Neural cell (in vitro differentiated cells): ENCODE data around the gene TRIM4. TPM values are rescaled to one million over a fixed set of nuclear protein-coding genes. Genes with fewer than 3 reads are reported as not detected.

Experiments
- H2AFZ ChIP-seq: fragments of 200-600, 300-800 bp; sonication (generic), shearing (Covaris generic); 2 replicates; pipeline ENCODE4 v1.6.0; 2014; ENCODE audit warnings: low read depth, mild to moderate bottlenecking, antibody characterized with exemption, low read length, moderate library complexity
- H3F3A ChIP-seq: fragments of 200-600 bp; shearing (Covaris generic); 2 replicates; pipeline ENCODE4 v1.6.1; 2016; ENCODE audit warnings: mild to moderate bottlenecking, moderate library complexity, mixed read lengths, antibody characterized with exemption, low read length; ENCODE audit not compliant: insufficient read depth, poor library complexity, severe bottlenecking
- H3K27ac ChIP-seq: fragments of 200-600, 300-800 bp; sonication (generic), shearing (Covaris generic); 2 replicates; pipeline ENCODE4 v1.5.1; 2014; ENCODE audit warnings: mild to moderate bottlenecking, low read length, moderate library complexity
- H3K27me3 ChIP-seq: fragments of 300-800, 200-600 bp; sonication (generic), shearing (Covaris generic); 2 replicates; pipeline ENCODE4 v1.6.0; 2014; ENCODE audit warnings: mild to moderate bottlenecking, low read depth, low read length, moderate library complexity; ENCODE audit not compliant: insufficient read depth
- H3K36me3 ChIP-seq: fragments of 300-800, 200-600 bp; sonication (generic), shearing (Covaris generic); 2 replicates; pipeline ENCODE4 v1.5.1; 2014; ENCODE audit warnings: mild to moderate bottlenecking, antibody characterized with exemption, low read length, moderate library complexity; ENCODE audit not compliant: insufficient read depth
- H3K4me2 ChIP-seq: fragments of 300-800, 200-600 bp; sonication (generic), shearing (Covaris generic); 2 replicates; pipeline ENCODE4 v1.6.0; 2014; ENCODE audit warnings: mild to moderate bottlenecking, low read length
- H3K4me3 ChIP-seq: fragments of 300-800, 200-600 bp; sonication (generic), shearing (Covaris generic); 2 replicates; pipeline ENCODE4 v1.5.1; 2014; ENCODE audit warnings: mild to moderate bottlenecking, low read length, moderate library complexity
- H3K79me2 ChIP-seq: fragments of 200-600 bp; shearing (Covaris generic); replicated peaks from 2 replicates; pipeline ENCODE4 v1.6.0; 2014; ENCODE audit warnings: mild to moderate bottlenecking, low read length, moderate library complexity; ENCODE audit not compliant: insufficient read depth
- H3K9ac ChIP-seq: fragments of 300-800, 200-600 bp; sonication (generic), shearing (Covaris generic); 2 replicates; pipeline ENCODE4 v1.6.1; 2016; ENCODE audit warnings: mild to moderate bottlenecking, low read length, mixed read lengths
- H3K9me2 ChIP-seq: fragments of 200-600 bp; shearing (Covaris generic); 2 replicates; pipeline ENCODE4 v1.6.1; 2016; ENCODE audit warnings: mild to moderate bottlenecking, low read length, mixed read lengths; ENCODE audit not compliant: insufficient read depth
- H3K9me3 ChIP-seq: fragments of 200-600, 300-800 bp; sonication (generic), shearing (Covaris generic); 2 replicates; pipeline ENCODE4 v1.6.1; 2016; ENCODE audit warnings: mild to moderate bottlenecking, mixed run types, low read length, moderate library complexity, mixed read lengths
- H4K20me1 ChIP-seq: fragments of 200-600 bp; shearing (Covaris generic); 2 replicates; pipeline ENCODE4 v1.6.1; 2016; ENCODE audit warnings: mild to moderate bottlenecking, mixed run types; ENCODE audit not compliant: insufficient read depth
- EP300 ChIP-seq: fragments of 450-650 bp; conservative IDR thresholded peaks from 2 replicates; pipeline ENCODE4 v1.6.1; 2014; ENCODE audit warnings: antibody characterized with exemption, mild to moderate bottlenecking, moderate library complexity; ENCODE audit not compliant: poor library complexity, severe bottlenecking
- EZH2 ChIP-seq: fragments of 200-600, 300-800 bp; shearing (Covaris generic), sonication (generic); IDR thresholded peaks from 2 replicates; pipeline ENCODE4 v1.6.1; 2014; ENCODE audit warnings: antibody characterized with exemption, low read length, borderline replicate concordance, mild to moderate bottlenecking; ENCODE audit not compliant: insufficient read depth, poor library complexity, severe bottlenecking
- MXI1 ChIP-seq: fragments of 450-650 bp; conservative IDR thresholded peaks from 2 replicates; pipeline ENCODE4 v1.6.1; 2014; ENCODE audit warnings: antibody characterized with exemption, mild to moderate bottlenecking; ENCODE audit not compliant: poor library complexity, severe bottlenecking
- POLR2AphosphoS5 ChIP-seq: IDR thresholded peaks from 2 replicates; pipeline ENCODE4 v1.6.1; 2012
- RAD21 ChIP-seq: fragments of 450-650 bp; conservative IDR thresholded peaks from 2 replicates; pipeline ENCODE4 v1.6.1; 2014; ENCODE audit warnings: antibody characterized with exemption, mild to moderate bottlenecking, moderate library complexity
- SMC3 ChIP-seq: fragments of 450-650 bp; conservative IDR thresholded peaks from 2 replicates; pipeline ENCODE4 v1.6.1; 2014; ENCODE audit warnings: antibody characterized with exemption, mild to moderate bottlenecking, moderate library complexity; ENCODE audit not compliant: poor library complexity
- TAF1 ChIP-seq: IDR thresholded peaks from 2 replicates; pipeline ENCODE4 v1.6.1; 2012; ENCODE audit warnings: low read depth
- polyA plus RNA-seq: library from polyadenylated mRNA; depleted of rRNA; stranded (reverse); fragments of >200 nt; gene quantifications from 2 replicates; pipeline ENCODE4 v1.2.3, GENCODE V29; 2014
- TF ChIP-seq, protein P1 (sequence below): fragments of 450-650 bp; IDR thresholded peaks from 2 replicates; pipeline ENCODE4 v1.5.1; 2014; ENCODE audit warnings: antibody characterized with exemption, mild to moderate bottlenecking, moderate library complexity; ENCODE audit not compliant: poor library complexity, severe bottlenecking
- TF ChIP-seq, protein P2 (sequence below): IDR thresholded peaks from 2 replicates; pipeline ENCODE4 v1.6.1; 2012; ENCODE audit warnings: borderline replicate concordance

Gene TRIM4
- polyA plus RNA-seq, 1 donor from 2014 or later, result not detected

GRCh38 chr7:99843808-99844207, 75.5 kb downstream of the TRIM4 start:
- Histone ChIP-seq H3K9ac (no peak overlapping the region), H3K9me3 (no peaks in the 10 kb centered on the region), H2AFZ (no peak overlapping the region), H3F3A (no peaks in the 10 kb centered on the region), H3K4me2 (no peak overlapping the region), H3K36me3 (no peaks in the 10 kb centered on the region), H4K20me1 (no peaks in the 10 kb centered on the region), H3K27me3 (no peaks in the 10 kb centered on the region), H3K79me2 (no peaks in the 10 kb centered on the region), H3K4me3 (no peak overlapping the region), H3K27ac (no peak overlapping the region), H3K9me2 (no peaks in the 10 kb centered on the region)
- no peak for TF ChIP-seq MXI1
- TF ChIP-seq RAD21, result no peak
- no peak for TF ChIP-seq EZH2
- TF ChIP-seq, protein P1, sequence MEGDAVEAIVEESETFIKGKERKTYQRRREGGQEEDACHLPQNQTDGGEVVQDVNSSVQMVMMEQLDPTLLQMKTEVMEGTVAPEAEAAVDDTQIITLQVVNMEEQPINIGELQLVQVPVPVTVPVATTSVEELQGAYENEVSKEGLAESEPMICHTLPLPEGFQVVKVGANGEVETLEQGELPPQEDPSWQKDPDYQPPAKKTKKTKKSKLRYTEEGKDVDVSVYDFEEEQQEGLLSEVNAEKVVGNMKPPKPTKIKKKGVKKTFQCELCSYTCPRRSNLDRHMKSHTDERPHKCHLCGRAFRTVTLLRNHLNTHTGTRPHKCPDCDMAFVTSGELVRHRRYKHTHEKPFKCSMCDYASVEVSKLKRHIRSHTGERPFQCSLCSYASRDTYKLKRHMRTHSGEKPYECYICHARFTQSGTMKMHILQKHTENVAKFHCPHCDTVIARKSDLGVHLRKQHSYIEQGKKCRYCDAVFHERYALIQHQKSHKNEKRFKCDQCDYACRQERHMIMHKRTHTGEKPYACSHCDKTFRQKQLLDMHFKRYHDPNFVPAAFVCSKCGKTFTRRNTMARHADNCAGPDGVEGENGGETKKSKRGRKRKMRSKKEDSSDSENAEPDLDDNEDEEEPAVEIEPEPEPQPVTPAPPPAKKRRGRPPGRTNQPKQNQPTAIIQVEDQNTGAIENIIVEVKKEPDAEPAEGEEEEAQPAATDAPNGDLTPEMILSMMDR, result no peak
- no peak for TF ChIP-seq TAF1
- TF ChIP-seq POLR2AphosphoS5, result no peak
- TF ChIP-seq SMC3, result no peak
- no peak for TF ChIP-seq EP300
- TF ChIP-seq, protein P2, sequence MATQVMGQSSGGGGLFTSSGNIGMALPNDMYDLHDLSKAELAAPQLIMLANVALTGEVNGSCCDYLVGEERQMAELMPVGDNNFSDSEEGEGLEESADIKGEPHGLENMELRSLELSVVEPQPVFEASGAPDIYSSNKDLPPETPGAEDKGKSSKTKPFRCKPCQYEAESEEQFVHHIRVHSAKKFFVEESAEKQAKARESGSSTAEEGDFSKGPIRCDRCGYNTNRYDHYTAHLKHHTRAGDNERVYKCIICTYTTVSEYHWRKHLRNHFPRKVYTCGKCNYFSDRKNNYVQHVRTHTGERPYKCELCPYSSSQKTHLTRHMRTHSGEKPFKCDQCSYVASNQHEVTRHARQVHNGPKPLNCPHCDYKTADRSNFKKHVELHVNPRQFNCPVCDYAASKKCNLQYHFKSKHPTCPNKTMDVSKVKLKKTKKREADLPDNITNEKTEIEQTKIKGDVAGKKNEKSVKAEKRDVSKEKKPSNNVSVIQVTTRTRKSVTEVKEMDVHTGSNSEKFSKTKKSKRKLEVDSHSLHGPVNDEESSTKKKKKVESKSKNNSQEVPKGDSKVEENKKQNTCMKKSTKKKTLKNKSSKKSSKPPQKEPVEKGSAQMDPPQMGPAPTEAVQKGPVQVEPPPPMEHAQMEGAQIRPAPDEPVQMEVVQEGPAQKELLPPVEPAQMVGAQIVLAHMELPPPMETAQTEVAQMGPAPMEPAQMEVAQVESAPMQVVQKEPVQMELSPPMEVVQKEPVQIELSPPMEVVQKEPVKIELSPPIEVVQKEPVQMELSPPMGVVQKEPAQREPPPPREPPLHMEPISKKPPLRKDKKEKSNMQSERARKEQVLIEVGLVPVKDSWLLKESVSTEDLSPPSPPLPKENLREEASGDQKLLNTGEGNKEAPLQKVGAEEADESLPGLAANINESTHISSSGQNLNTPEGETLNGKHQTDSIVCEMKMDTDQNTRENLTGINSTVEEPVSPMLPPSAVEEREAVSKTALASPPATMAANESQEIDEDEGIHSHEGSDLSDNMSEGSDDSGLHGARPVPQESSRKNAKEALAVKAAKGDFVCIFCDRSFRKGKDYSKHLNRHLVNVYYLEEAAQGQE, result no peak

DNA sequence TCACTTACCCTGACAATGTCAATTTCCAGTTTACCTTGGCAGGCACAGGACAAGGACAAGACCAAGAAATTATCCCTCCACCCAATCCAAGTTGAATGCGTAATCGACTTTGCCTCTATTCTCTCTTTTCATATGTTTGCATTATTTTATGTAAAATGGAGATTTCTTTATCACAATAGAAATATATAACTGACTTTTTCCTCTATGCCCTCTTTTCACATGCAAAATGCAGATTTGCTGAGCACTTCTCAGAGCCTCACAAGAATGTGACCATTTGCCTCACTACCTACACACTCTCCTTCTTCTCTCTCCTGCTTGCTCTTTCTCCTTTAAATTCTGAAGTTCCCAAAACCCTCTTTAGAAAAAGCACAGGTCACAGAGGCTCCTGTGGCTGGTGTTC, 76.4 kb downstream of the TRIM4 start:
- H4K20me1 ChIP-seq, result no peaks in the 10 kb centered on the region
- TF ChIP-seq, protein P2, result no peak
- TF ChIP-seq POLR2AphosphoS5 (no peak), MXI1 (no peak), RAD21 (no peak), SMC3 (no peak), EZH2 (no peak)
- TF ChIP-seq, protein P1, result no peak
- H3K4me2 ChIP-seq, result no peak overlapping the region
- H3K9me2 ChIP-seq, result no peaks in the 10 kb centered on the region
- H3K9me3 ChIP-seq, result no peaks in the 10 kb centered on the region
- H3K36me3 ChIP-seq, result no peaks in the 10 kb centered on the region
- no peak overlapping the region for H3K27ac ChIP-seq
- no peaks in the 10 kb centered on the region for H3K79me2 ChIP-seq
- H3K9ac ChIP-seq, result no peak overlapping the region
- H3F3A ChIP-seq, result no peaks in the 10 kb centered on the region
- H3K27me3 ChIP-seq, result no peaks in the 10 kb centered on the region
- no peak overlapping the region for H2AFZ ChIP-seq
- H3K4me3 ChIP-seq, result no peak overlapping the region
